IMR-90 (cell line): ENCODE data around the gene SERPINA3.

Experiments used
- CTCF ChIP-seq: conservative IDR thresholded peaks from 2 replicates; pipeline ENCODE4 v1.5.1; 2012; ENCODE audit warnings: mild to moderate bottlenecking, low read depth, low read length, improper control_type of control experiment
- FOS ChIP-seq: fragments of 150-350 bp; IDR thresholded peaks from 2 replicates; pipeline ENCODE4 v1.6.1; 2016; ENCODE audit warnings: low read depth, low read length
- MXI1 ChIP-seq: IDR thresholded peaks from 2 replicates; pipeline ENCODE4 v1.6.1; 2012; ENCODE audit warnings: low read depth, mild to moderate bottlenecking, low read length, moderate library complexity, borderline replicate concordance
- NFE2L2 ChIP-seq: fragments of 150-350 bp; IDR thresholded peaks from 2 replicates; pipeline ENCODE4 v1.6.1; 2016; ENCODE audit warnings: low read depth, mild to moderate bottlenecking, low read length
- POLR2A ChIP-seq: IDR thresholded peaks from 2 replicates; pipeline ENCODE4 v1.6.1; 2012; ENCODE audit warnings: mild to moderate bottlenecking, low read depth, low read length
- RAD21 ChIP-seq: IDR thresholded peaks from 2 replicates; pipeline ENCODE4 v1.6.1; 2012; ENCODE audit warnings: low read length, improper control_type of control experiment
- RCOR1 ChIP-seq: IDR thresholded peaks from 2 replicates; pipeline ENCODE4 v1.6.1; 2012; ENCODE audit warnings: mild to moderate bottlenecking, low read length, improper control_type of control experiment; ENCODE audit not compliant: insufficient replicate concordance

GRCh38 chr14:94654071-94654861 is 42.1 kb downstream of the SERPINA3 start:
- TF ChIP-seq RCOR1 (no peak), MXI1 (no peak), CTCF (no peak), NFE2L2 (no peak), RAD21 (no peak), POLR2A (no peak), FOS (no peak)
